ENCODE data around the gene CD82. TPM values are rescaled to one million over a fixed set of nuclear protein-coding genes. Genes with fewer than 3 reads are reported as not detected.

The CD82 gene
- total RNA-seq, 1 experiment from 2014 or later = 32.6 TPM

DNA sequence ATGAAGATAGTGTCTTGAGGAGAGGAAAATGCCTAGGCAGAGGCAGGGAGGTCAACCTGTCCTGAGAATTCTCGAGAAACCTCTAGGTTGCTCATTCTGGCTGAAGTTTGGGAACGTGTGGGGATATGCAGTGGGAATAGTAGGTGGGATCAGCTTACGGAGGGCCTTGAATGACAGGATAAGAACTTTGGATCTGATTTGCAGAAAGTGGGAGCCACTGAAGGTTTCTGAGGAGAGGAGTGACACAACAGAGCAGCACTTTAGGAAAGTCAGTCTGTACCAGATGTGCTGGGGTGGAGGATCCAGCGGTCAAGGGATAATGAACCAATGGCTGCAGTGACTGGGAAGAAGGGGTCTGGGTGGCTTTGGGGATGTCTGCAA lies 2.4 kb downstream of the CD82 start:
- Mint-ChIP-seq H3K4me1 (ENCODE audit: low read depth, unreplicated experiment) (peaks cover 36% of the 10 kb centered on the region), H3K9me3 (ENCODE audit: low read depth, unreplicated experiment) (no peaks in the 10 kb centered on the region), H3K36me3 (ENCODE audit: insufficient read depth, unreplicated experiment) (peaks cover 24% of the 10 kb centered on the region), H3K27ac (ENCODE audit: unreplicated experiment) (no peak overlapping the region), H3K27me3 (ENCODE audit: unreplicated experiment) (no peaks in the 10 kb centered on the region), H3K4me3 (ENCODE audit: low read depth, unreplicated experiment) (no peak overlapping the region)
- intact Hi-C loops (cut with micrococcal nuclease; ENCODE audit: unreplicated experiment) = no loop called here
- CTCF ChIA-PET = no interaction called here
- DNase-seq = no peak
- no TSS peak for BruUV-seq (replicated peaks)
- TF ChIP-seq CTCF (IDR thresholded peaks at IDR 0.05; ENCODE audit: unreplicated experiment) = no peak

DNA sequence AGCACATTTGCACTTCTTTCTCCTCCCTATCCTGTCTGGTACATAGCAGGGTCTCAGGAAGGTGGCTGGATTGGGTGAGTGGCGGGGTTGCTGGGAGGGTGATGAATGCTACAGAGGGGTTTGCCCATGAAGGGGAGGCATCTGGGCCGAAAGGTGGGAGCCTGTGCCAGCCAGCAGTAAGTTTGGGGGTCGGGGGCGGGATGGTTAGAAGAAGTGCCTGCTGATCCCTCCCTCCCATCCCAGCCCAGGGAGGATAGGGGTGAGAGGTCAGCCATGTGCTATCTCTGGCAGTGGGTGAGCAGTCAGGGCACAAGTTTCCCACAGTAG lies 2.8 kb downstream of the CD82 start:
- Mint-ChIP-seq H3K9me3 (ENCODE audit: low read depth, unreplicated experiment) (no peaks in the 10 kb centered on the region), H3K4me3 (ENCODE audit: low read depth, unreplicated experiment) (no peak overlapping the region), H3K27me3 (ENCODE audit: unreplicated experiment) (no peaks in the 10 kb centered on the region), H3K36me3 (ENCODE audit: insufficient read depth, unreplicated experiment) (peaks cover 24% of the 10 kb centered on the region), H3K27ac (ENCODE audit: unreplicated experiment) (no peak overlapping the region), H3K4me1 (ENCODE audit: low read depth, unreplicated experiment) (peaks cover 41% of the 10 kb centered on the region)
- intact Hi-C loops (cut with micrococcal nuclease; ENCODE audit: unreplicated experiment) = no loop called here
- no peak for TF ChIP-seq CTCF (IDR thresholded peaks at IDR 0.05; ENCODE audit: unreplicated experiment)
- DNase-seq = no peak
- BruUV-seq (replicated peaks) = no TSS peak
- CTCF ChIA-PET = no interaction called here

GRCh38 chr11:44568658-44569473 lies 3.4 kb downstream of the CD82 start:
- BruUV-seq (replicated peaks) = no TSS peak
- CTCF ChIA-PET = interaction anchor here (1.0 kb wide), 1 partner anchor 27 kb away, joined by 3 read pairs; no protein-coding TSS in a partner anchor
- no peaks in the 10 kb centered on the region for H3K9me3 Mint-ChIP-seq (ENCODE audit: low read depth, unreplicated experiment)
- peaks cover 46% of the 10 kb centered on the region for H3K4me1 Mint-ChIP-seq (ENCODE audit: low read depth, unreplicated experiment)
- no peak for TF ChIP-seq CTCF (IDR thresholded peaks at IDR 0.05; ENCODE audit: unreplicated experiment)
- no peaks in the 10 kb centered on the region for H3K27me3 Mint-ChIP-seq (ENCODE audit: unreplicated experiment)
- no peak overlapping the region for H3K4me3 Mint-ChIP-seq (ENCODE audit: low read depth, unreplicated experiment)
- H3K36me3 Mint-ChIP-seq (ENCODE audit: insufficient read depth, unreplicated experiment) = peaks cover 24% of the 10 kb centered on the region
- intact Hi-C loops (cut with micrococcal nuclease; ENCODE audit: unreplicated experiment) = no loop called here
- peak; percentile 70 for DNase-seq
- H3K27ac Mint-ChIP-seq (ENCODE audit: unreplicated experiment) = no peak overlapping the region

- Mint-ChIP-seq H3K27me3 (ENCODE audit: unreplicated experiment) (no peaks in the 10 kb centered on the region), H3K4me1 (ENCODE audit: low read depth, unreplicated experiment) (peaks cover 53% of the 10 kb centered on the region), H3K27ac (ENCODE audit: unreplicated experiment) (no peak overlapping the region), H3K36me3 (ENCODE audit: insufficient read depth, unreplicated experiment) (peaks cover 14% of the 10 kb centered on the region), H3K4me3 (ENCODE audit: low read depth, unreplicated experiment) (no peak overlapping the region), H3K9me3 (ENCODE audit: low read depth, unreplicated experiment) (no peaks in the 10 kb centered on the region)
- intact Hi-C loops (cut with micrococcal nuclease; ENCODE audit: unreplicated experiment) = no loop called here
- CTCF ChIA-PET = no interaction called here
- no TSS peak for BruUV-seq (replicated peaks)
- no peak for DNase-seq
- no peak for TF ChIP-seq CTCF (IDR thresholded peaks at IDR 0.05; ENCODE audit: unreplicated experiment)
Observed at GRCh38 chr11:44570411-44571155, 5.1 kb downstream of the CD82 start.
